EL (cell line): Measurements from ENCODE around the gene ZCWPW2.

Experiments
- DNase-seq: peaks from one replicate; pipeline ENCODE4 v3.0.0-alpha.2; 2016

Gene ZCWPW2, protein sequence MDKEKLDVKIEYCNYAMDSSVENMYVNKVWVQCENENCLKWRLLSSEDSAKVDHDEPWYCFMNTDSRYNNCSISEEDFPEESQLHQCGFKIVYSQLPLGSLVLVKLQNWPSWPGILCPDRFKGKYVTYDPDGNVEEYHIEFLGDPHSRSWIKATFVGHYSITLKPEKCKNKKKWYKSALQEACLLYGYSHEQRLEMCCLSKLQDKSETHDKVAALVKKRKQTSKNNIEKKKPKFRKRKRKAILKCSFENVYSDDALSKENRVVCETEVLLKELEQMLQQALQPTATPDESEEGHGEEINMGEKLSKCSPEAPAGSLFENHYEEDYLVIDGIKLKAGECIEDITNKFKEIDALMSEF

DNA sequence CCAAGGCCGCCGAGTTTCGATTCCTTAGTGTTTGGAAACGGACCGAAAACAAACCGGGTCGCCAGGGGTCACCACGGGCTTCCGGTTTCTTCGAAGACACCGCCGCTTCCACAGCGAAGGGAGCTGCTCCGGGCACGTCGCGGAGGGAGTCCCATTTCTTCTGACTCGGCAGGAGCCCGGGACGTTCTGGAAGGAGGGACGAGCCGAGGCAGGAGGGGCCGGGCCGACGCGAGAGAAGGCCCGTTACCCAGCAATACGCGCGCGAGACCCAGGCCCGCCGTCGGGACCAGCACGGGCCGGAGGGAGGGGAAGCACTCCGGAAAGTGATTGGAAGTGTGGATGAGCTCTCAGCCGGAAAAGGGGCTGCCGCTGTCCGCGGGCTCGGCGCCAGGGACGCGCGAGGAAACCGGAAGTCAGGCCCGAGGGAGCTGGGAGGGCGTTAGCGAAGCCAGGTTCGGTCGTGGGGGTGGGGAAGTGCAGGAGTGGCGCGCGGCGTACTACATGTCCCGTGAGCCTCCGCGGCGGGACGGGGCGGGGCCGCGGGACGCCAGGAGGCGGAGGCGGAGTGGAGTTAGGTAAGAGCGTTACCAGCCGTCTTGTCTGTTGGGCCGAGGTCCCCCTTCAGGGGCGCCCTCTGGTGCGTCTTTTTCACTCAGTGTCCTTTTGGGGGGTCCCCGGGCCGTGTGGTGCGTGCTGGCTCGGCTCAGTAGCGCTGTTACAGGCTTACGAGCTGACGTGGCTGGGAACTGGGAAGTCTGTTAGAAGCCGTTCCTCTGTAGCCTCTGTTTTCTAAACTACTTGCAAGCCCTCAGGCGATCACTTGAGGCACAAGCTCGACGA lies at the start of gene ZCWPW2, which contains the start of gene AZI2:
Gene ZCWPW2, plus strand, starts transcription at position 93 of the 840 bp plus-strand sequence. CDS start 64,348 bp downstream, outside the sequence.
Gene AZI2, minus strand, starts transcription at position 196 of the 840 bp plus-strand sequence. CDS start 8,207 bp downstream, outside the sequence.
- peak; percentile 96 for DNase-seq

DNA sequence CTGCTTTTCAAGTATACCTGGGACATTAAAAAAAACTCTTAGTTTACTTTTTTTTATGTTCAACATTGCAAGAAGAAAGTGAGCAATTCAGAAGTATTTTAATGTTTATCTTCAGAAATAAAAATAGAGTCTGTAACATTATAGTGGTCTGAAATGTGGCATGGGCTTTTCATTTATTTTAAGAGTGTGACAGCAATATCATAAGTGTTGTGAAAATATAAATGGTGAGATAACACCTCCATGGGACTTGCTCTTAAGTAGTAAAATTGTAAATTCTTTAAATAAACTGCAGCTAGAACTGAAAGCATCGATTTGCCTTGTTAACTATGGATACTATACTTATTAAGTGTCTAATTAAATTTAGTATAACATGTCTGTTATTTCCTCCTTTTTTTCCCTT lies 48.8 kb upstream of the ZCWPW2 start:
- DNase-seq: no peak

DNA sequence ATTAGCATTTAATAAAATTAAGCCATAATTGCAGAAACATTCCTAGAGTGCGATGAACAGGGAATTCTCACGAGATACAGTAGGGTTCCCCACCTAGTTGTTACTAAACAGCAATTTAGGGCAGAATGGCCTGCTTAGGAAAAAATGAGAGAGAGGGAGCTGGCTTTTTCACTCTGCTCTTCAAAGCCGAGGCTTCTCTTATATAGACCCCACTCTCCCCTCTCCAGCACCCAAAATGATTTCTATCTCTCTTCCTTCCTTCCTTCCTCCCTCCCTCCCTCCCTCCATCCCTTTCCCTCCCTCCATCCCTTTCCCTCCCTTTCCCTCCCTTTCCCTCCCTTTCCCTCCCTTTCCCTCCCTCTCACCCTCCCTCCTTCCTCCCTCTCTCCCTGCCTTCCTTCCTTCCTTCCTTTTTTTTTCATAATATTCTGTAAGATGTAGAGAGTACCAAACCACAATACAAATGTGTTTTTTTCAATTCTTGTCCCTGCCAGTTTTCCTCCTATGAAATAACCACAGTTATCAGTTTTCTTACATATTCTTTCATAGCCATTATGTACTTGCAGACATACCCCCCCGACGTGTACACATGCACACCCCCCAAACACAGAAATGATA lies 48.1 kb upstream of the ZCWPW2 start:
- no peak for DNase-seq

DNA sequence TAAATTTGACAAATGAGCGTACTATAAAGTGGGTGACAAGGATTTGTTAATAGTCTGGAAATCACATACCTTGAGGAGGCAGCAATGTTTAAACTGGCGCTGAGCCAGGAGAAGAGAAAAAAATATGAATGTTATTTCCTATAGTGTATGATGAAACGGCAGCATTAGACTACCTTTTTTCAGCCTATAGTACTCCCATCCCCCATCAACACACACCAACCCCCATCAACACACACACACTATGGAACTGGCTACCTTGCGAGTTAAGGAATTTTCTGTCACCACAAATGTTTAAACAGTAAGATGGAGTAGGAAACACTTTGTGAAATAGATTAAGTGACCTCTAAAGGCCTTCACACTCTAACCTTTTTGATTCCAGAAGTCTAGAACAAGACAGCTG lies 46.8 kb upstream of the ZCWPW2 start:
- DNase-seq: no peak

DNA sequence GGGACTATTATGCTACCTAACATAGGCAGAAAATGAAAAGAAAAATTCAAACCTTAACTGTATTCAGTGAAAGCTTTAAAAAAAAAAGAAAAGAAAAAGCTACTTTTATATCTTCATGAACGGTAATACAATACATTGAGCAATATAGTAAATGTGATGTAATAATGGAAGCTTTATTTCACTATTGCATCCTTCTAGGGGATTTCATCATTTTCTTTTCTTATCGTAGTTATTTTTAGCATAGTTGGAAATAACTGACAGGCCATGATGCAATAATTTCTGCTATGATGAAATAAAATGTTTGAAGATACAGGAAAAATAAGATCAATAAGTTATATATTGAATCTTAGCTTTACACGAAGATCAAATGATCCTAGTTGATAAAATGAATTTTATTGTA lies 40.3 kb upstream of the ZCWPW2 start:
- DNase-seq: no peak

DNA sequence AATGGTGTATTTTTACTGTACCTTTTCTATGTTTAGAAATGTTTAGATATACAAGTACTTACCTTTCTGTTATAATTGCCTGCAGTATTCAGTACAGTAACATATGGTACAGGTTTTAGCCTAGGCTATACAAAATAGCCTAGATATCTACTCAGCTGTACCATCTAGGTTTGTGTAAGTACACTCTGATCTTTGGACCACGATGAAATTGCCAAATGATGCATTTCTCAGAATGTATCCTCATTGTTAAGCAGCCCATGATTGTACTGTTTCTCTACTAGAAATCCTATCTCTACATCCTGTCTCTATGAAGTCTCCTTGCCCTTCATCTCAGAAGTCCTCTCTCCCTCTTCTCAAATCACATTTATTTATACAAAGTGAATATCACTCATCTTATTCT lies 32.8 kb upstream of the ZCWPW2 start:
- no peak for DNase-seq

DNA sequence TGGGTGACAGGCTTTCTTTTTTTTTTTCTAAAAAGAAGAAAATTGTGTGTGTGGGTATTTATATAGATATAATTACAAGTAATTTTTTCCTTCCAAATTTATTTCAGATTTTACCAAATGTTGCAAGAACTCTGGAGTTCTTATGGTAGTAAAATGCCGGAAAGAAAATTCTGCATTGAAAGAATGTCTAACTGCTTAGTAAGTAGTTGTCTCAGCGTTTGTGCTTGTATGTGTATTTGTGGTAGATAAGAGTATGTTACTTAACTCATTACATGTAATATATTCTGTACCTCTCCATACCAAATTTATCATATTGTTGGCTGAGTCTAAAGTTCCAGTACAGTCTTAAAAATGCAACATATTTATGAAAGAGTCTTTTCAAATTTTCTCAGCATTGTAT lies 32.3 kb upstream of the ZCWPW2 start:
- DNase-seq: no peak

DNA sequence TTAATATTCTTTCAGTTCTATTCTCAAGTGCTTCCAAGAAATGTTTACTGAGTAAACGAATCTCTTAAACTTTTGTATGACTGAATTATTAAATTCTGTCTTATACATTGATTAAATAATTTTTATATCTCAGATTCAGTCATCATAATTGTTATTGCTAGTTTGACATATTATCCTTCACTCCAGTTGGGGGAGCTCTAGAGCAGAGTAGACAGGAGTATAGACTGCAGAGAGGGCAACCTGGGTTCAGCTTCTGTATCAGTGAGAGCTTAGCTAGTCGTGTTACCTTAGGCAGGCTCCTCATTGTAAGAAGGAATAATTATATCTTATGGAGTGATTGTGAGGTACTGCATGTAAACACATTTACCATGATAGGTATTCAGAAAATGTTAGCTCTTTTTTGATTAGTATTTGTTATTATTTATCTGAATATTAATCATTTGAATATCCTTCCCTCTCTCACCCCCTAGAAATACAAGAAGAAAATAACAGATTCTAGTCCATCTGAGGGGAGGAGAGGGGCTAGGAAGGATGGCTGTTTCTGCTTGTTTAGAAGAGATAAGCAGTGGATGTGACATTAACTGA lies 31.0 kb upstream of the ZCWPW2 start:
- peak; percentile 54 for DNase-seq

DNA sequence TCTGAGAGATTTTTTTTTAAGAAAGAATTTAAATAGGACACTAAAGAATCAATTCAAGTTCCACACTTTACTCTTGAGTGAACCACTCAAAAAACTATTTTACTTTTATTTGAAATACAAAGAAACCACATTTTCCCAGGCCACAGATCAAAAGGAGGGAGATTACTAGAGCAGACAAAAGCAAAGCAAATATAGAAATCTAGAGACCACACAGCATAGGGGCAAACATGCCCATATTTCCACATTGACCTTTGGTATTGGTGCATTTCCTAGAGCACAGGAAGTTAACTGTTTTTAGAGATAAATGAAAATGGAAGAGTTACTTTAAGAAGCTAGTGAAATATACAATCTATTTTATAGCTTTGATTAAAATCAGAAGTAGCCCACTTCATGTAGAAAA lies 27.5 kb upstream of the ZCWPW2 start:
- no peak for DNase-seq

DNA sequence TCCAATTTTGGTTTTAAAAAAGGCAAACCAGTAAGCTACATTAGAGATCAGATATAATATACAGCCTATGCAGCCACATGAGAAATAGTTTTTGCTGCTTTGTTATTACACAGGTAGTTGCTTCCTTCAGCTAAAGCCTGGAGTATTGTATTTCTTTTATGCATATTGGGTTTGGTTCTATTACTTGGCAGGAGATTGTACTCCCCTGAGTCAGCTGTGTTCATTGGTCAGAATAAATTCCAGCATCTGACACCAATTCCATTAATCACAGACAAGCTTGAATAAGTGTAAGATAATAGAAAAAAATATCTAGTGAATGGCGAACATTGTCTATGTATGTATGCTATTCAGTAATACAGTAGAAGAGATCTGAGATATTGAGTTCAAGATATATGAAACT lies 26.1 kb upstream of the ZCWPW2 start:
- peak; percentile 58 for DNase-seq

DNA sequence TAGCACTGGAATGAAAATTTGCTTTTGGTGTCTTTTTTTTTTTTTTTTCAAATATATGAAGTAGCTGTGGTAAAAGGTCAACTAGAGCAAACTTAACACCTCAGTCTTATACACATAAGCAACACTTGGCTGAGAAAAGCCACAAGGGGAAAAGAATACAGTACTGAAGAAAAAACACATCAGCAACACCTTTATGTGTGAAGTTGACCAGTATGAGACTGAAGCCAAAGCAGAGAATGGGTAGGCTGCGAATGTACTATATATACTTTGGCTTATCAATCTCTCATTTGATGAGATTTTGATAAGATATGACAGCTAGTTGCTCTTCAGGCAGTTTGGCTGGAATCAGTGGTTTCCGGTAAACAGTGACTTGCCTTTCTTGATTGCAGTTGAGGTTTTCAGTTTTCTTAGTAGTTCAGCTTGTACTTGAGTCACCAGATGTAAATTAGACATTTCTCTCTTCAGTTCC lies 22.0 kb upstream of the ZCWPW2 start:
- no peak for DNase-seq

DNA sequence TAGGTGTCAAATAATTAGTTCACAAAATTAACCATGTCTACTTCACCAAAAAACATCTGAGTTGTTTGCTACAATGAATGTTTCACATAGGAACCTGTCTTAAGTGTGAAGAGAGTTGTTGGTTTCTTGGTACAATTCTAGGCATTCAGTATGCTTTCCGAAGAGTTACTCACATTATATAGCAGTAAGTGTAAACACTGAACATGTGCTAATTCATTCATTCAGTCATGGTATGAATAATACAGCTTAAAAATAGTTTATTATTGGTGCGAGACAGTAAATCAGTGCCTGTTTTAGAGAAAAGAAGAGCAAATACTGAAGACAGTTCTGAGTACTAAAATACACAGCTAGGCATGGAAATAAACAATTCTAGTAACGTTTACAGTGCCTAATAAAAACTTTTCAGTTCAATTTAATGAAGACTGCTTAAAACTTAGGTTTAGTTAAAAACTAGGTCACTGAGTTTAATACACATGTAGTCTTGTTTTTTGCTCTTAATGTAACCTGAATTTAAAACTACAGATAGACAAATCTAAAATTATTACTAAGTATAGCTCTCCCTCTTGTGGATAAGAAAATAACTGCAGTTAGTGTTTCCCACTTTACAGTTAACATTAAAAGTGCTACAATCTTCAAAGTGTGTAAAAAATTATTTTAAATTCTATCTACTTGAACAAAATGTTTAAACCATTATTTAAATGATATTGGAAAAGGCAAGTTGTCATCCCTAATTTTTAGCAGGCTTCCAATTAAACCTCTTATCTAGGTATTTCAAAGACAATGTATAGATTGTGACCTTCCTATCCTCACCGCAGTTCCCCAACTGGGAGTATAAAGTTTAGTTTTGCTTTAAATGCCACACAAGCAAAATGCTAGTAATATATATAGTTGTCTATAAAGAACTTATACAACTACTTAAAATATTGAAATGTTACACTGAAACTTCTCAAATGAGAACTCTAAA lies 20.1 kb upstream of the ZCWPW2 start:
- peak; percentile 20 for DNase-seq

DNA sequence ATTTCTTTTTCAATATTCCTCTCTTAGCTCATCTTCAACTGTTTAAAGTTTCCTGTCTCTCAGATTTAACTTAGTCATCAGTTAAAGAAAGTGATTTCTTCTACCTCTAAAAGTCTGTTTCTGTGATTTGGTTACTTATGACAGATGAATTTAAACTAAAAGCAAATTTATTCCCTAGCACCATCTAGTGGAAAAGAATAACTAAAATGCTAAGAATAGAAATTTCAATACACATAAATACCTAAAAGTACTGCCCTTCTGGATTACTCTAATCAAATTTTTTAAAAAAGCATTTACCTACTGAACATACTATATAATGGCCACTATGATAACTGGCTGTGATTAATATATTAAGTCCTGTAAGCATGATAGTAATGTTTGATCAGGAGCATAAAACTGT lies 14.0 kb upstream of the ZCWPW2 start:
- no peak for DNase-seq

DNA sequence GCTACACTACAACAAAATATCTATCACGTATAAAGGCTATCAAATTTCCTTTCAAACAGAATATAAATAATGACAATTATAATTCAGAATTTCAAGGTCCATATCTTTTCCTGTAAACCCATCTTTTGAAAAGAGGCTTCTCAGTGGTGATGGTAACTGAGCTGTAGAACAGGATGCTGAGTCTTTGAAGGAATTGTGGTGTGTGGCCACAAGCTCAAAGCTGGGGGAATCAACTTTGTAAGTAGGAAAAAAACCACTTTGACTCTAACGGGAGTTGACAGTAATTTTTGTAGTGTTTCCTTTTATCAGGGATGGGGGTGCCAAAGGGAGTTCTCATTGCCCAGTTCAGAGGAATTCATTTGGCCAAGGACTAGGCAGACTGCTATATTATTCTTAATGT lies 13.3 kb upstream of the ZCWPW2 start:
- DNase-seq: no peak

DNA sequence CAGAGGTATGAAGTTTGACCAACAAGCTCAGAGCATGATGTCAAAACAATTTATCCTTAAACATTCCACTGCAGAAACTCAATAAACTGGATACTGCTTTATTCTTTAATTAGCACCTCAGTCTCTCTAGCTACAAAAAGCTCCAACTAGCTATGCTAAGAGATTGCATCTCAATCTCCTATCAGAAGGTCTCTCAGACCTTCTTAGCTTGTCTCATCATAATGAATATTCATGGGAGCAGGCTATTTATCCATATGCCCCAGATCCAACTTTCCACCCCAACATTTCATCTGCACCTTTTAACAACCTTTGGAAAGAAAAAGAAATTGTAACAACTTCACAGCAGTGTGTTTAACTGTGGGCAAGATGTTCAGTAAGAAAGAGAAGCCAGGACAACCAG lies 11.3 kb upstream of the ZCWPW2 start:
- DNase-seq: no peak

DNA sequence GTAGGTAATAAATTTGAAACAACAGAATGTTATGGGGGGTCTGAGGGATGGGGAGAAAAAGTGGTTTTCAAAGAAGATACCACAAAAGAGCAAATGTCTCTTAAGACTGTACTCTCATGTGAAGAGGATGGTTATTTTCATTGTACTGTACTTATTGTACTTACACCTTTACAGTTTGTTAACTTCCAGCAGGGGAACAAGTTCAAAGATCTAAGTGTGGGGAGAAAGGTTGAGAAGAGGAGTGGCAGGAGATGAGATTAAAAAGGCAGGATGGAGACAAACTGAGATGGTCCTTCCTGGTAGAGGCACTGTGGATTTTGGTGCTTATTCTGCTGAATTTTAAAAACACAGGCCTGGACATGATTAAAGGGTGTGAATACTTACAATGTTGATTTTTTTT lies 5.4 kb upstream of the ZCWPW2 start:
- no peak for DNase-seq

DNA sequence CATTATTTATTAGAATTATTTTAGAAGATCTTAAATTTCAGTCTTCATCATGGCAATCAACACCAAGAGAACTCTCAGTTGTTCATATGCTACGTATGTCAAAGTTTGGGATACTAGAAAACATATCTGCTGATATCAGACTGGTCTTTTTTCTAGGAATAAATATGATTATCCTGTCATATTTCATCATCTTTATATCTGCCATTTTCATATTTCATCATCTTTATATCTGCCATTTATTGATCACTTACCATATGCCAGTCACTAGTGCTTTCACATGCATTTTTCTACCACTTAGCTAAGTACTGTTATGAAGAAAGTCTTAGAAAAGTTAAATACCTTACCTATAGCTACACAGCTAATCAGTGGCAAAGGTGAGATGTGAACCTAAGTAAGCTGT lies 2.8 kb upstream of the ZCWPW2 start:
- no peak for DNase-seq

DNA sequence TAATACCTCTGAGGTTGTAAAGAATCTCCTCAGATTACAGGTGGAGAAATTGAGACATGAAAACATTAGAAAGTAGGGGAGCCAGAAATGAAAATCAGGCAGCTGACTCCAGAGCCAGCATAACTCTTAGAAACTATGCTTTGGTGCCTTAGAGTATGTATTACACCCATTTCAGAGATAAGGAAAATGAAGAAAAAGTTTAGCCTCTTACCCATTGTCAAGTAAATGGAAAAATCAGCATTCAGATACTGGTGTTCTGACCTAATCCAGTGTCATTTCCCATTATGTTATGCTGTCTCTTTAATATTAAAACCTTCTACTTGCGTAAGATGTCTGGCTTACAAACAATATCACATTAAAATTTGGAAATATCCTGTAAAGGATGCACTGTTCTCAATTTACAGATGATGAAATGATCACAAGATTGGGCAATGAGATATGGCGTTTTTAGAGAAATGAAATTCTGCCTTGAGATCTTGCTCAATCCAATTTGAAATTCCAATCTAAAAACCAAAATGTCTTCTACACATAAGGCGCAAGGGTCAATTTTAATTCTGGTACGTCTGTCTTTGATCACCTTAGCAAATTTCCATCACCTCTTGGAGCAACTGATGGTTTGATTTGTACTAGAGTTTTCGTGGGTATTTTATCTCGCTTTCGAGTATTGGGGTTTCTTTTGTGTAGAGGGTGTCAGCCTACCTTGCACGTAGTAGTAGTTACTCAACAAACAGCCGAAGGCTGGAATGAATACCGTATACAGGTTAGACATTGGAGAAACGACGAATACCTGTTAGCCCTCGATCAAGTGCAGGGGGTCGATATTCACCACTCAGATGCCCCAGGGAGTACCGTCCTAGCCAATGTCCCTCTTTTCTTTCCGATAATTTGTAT lies 902 bp upstream of the ZCWPW2 start:
- peak; percentile 44 for DNase-seq

DNA sequence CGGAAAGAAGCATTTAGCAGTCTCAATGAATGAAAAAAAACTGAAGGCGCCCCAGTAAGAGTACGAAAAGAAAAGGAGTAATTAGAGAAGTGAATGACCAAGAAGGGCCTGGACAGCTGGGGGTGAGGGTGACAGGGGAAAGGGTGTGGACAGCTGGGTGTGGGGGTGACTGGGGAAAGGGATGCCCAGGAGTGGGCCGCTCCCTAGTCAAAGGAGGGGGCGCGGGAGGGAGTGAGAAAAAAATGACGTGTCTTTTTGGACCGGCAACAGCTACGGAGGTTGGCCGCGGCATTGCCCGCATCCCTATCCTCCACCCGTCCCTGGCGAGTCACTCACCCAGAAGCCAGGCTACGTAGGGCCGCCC lies 274 bp upstream of the ZCWPW2 start:
- no peak for DNase-seq

DNA sequence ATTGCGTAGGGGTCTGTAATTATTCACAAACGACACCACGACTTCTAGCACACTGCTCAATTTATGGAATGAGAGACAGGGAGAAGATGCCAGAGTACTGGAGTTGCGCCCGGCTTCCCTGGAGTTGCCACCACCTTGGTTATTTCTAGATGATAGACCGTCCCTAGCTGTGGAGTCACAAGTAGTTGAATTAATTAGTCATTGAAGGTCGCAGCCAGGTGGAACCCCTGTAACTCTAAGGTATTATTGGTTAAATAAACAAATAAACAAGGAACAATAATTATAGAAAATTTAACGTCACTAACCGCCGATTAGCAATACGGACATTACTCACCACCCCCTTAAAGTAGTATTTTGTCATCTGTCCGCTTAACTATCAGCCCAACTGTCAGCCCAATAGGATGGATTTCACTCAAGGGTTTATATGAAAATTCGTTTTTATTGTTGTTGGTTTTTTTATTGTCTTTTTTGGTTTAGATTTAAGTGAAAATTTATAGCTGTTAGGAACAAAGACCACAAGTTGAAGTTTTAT lies 1.0 kb downstream of the ZCWPW2 start:
- DNase-seq: no peak

DNA sequence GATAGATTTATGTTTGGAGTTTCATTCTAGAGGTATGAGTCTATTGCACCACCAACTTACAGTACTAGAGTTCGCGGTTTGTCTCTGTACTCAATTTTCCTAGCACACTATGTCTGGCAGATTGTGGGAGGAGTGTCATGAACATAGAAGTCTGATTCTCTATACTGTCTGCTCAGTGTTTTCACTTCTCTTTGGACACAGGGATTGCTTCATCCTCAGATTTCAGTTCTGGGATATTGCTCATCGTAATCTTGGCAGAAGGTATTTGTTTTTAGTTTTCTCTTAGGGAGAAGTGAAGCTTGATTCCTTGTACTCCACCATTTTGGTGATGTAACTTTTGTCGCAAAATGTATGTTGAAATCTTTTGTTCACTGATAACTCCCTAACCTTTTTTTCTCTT lies 27.9 kb downstream of the ZCWPW2 start:
- no peak for DNase-seq
